HCT116 (cell line): ENCODE measurements around the gene EXOSC5.

Experiments used
- CTCF ChIP-seq, 3 experiments: fragments of 200-600 bp in 1 of 3; sonication (generic) in 1 of 3; IDR thresholded peaks in 2 of 3; conservative IDR thresholded peaks in 1 of 3; 2 replicates each; pipeline ENCODE4 v1.5.1; 2012 to 2017; ENCODE audit warnings: low read depth in 2 of 3, low read length in 2 of 3, antibody characterized with exemption in 1 of 3, borderline replicate concordance in 1 of 3, control low read depth in 1 of 3, mild to moderate bottlenecking in 1 of 3, mixed read lengths in 1 of 3, mixed run types in 1 of 3, moderate library complexity in 1 of 3; ENCODE audit not compliant: insufficient read depth in 1 of 3
- JUND ChIP-seq: IDR thresholded peaks from 2 replicates; pipeline ENCODE4 v1.6.1; 2012
- POLR2A ChIP-seq: IDR thresholded peaks from 2 replicates; pipeline ENCODE4 v1.7.0; 2011; ENCODE audit warnings: borderline replicate concordance; ENCODE audit not compliant: insufficient read depth, insufficient read length; ENCODE audit errors: extremely low read depth

GRCh38 chr19:41408256-41408655, 11.1 kb upstream of the EXOSC5 start:
- TF ChIP-seq CTCF (IDR thresholded peaks at IDR 0.05 in 2 of 3, conservative IDR thresholded peaks at IDR 0.05 in 1 of 3; ENCODE audit: borderline replicate concordance in 1 of 3, insufficient read depth in 1 of 3, low read depth in 2 of 3, low read length in 2 of 3) (no peak), POLR2A (no peak), JUND (no peak)
